HCT116 (cell line): ENCODE results near the gene KIFC1. TPM values are rescaled to one million over a fixed set of nuclear protein-coding genes. Genes with fewer than 3 reads are reported as not detected.

Experiments used
- ATAC-seq: fragments of 200-7000 bp; cut with Tn5 transposase; 2 replicates; pipeline ENCODE4 v1.9.1; 2020; ENCODE audit warnings: mild to moderate bottlenecking, moderate library complexity
- BruUV-seq: library from RNA; stranded (reverse); fragments of 400-500 nt; replicated peaks from 2 replicates; lab custom pipeline; 2021; lab: Mats Ljungman, UMichigan
- CTCF ChIA-PET: fragments of 300-600 bp; sonication (Branson Sonifier 250); formaldehyde crosslinking; loops from one replicate; lab custom pipeline; 2021; ENCODE audit warnings: antibody characterized with exemption; lab: Charles Lee
- POLR2A ChIA-PET: fragments of 300-600, 350-600 bp; sonication (Branson Sonifier 250); formaldehyde crosslinking; loops from one replicate; lab custom pipeline; 2021; ENCODE audit warnings: antibody characterized with exemption; lab: Charles Lee
- RAD21 ChIA-PET, 2 experiments: fragments of 300-600 bp; sonication (Branson Sonifier 250); formaldehyde crosslinking; loops; one replicate each; lab custom pipeline; 2023; ENCODE audit warnings: low total read pairs in 2 of 2; ENCODE audit not compliant: uncharacterized antibody in 2 of 2, unreplicated experiment in 2 of 2, low non-redundant PET in 1 of 2; lab: Charles Lee
- DNase-seq: peaks from one replicate; pipeline ENCODE4 v3.0.0-alpha.2; 2010; ENCODE audit warnings: low read depth, low spot score
- H2AFZ ChIP-seq: fragments of 200-600 bp; shearing (Covaris generic), sonication (generic); 2 replicates; pipeline ENCODE4 v1.6.1; 2017; ENCODE audit warnings: low read depth, mixed run types, mixed read lengths, antibody characterized with exemption, low read length; ENCODE audit not compliant: poor library complexity, severe bottlenecking
- H3K27ac ChIP-seq: 2 replicates; pipeline ENCODE4 v1.5.1; 2012; ENCODE audit warnings: low read depth, low read length
- H3K27me3 ChIP-seq: fragments of 200-600 bp; sonication (generic); 2 replicates; pipeline ENCODE4 v1.6.1; 2016; ENCODE audit warnings: mixed run types, low read length, mixed read lengths; ENCODE audit not compliant: insufficient read depth
- H3K36me3 ChIP-seq, 2 experiments: fragments of 200-500 bp in 1 of 2; fragments of 200-600 bp in 1 of 2; sonication (Bioruptor generic) in 1 of 2; sonication (generic) in 1 of 2; 2 replicates each; pipeline versions ENCODE4 v1.5.1 to v1.6.1; 2014 to 2016; ENCODE audit warnings: low read length in 2 of 2, inconsistent platforms in 1 of 2, mixed read lengths in 1 of 2, mixed run types in 1 of 2; ENCODE audit not compliant: insufficient read depth in 2 of 2, control insufficient read depth in 1 of 2
- H3K4me1 ChIP-seq, 2 experiments: fragments of 200-600 bp in 1 of 2; sonication (generic) in 1 of 2; 2 replicates each; pipeline versions ENCODE4 v1.5.1 to v1.6.1; 2012 to 2017; ENCODE audit warnings: low read length in 2 of 2, inconsistent platforms in 1 of 2, mild to moderate bottlenecking in 1 of 2, mixed read lengths in 1 of 2, mixed run types in 1 of 2, moderate library complexity in 1 of 2; ENCODE audit not compliant: insufficient read depth in 2 of 2, control insufficient read depth in 1 of 2
- H3K4me2 ChIP-seq: fragments of 200-600 bp; sonication (generic); 2 replicates; pipeline ENCODE4 v1.6.1; 2017; ENCODE audit warnings: mixed run types, low read length, mixed read lengths
- H3K4me3 ChIP-seq, 2 experiments: fragments of 200-600 bp in 1 of 2; sonication (generic) in 1 of 2; replicated peaks in 1 of 2; 2 replicates each; pipeline ENCODE4 v1.5.1; 2011 to 2016; ENCODE audit warnings: low read length in 2 of 2, control low read depth in 1 of 2, low read depth in 1 of 2, mild to moderate bottlenecking in 1 of 2, mixed read lengths in 1 of 2, mixed run types in 1 of 2
- H3K79me2 ChIP-seq: fragments of 200-600 bp; sonication (generic); 2 replicates; pipeline ENCODE4 v1.6.1; 2017; ENCODE audit warnings: mild to moderate bottlenecking, mixed run types, low read length, moderate library complexity, mixed read lengths; ENCODE audit not compliant: insufficient read depth
- H3K9ac ChIP-seq: fragments of 200-600 bp; sonication (generic); 2 replicates; pipeline ENCODE4 v1.6.1; 2016; ENCODE audit warnings: low read length, mixed read lengths
- H3K9me2 ChIP-seq: fragments of 200-600 bp; sonication (generic), shearing (Covaris generic); 2 replicates; pipeline ENCODE4 v1.6.1; 2017; ENCODE audit warnings: mixed run types, mild to moderate bottlenecking, moderate library complexity; ENCODE audit not compliant: insufficient read depth
- H3K9me3 ChIP-seq, 2 experiments: fragments of 200-500 bp in 1 of 2; fragments of 200-600 bp in 1 of 2; sonication (Bioruptor generic) in 1 of 2; sonication (generic) in 1 of 2; 2 replicates each; pipeline ENCODE4 v1.6.1; 2014 to 2017; ENCODE audit warnings: low read length in 2 of 2, mixed read lengths in 2 of 2, inconsistent platforms in 1 of 2, low read depth in 1 of 2, mild to moderate bottlenecking in 1 of 2, mixed run types in 1 of 2, moderate library complexity in 1 of 2; ENCODE audit not compliant: control insufficient read depth in 1 of 2, insufficient read depth in 1 of 2
- H4K20me1 ChIP-seq: fragments of 200-600 bp; sonication (generic), shearing (Covaris generic); 2 replicates; pipeline ENCODE4 v1.6.1; 2017; ENCODE audit warnings: mixed run types, mild to moderate bottlenecking, moderate library complexity; ENCODE audit not compliant: insufficient read depth
- ATF3 ChIP-seq: IDR thresholded peaks from 2 replicates; pipeline ENCODE4 v1.6.1; 2012
- CBX3 ChIP-seq: IDR thresholded peaks from 2 replicates; pipeline ENCODE4 v1.6.1; 2012; ENCODE audit warnings: low read depth
- CEBPB ChIP-seq: IDR thresholded peaks from 2 replicates; pipeline ENCODE4 v1.6.1; 2012; ENCODE audit warnings: low read depth
- CTCF ChIP-seq, 3 experiments: fragments of 200-600 bp in 1 of 3; sonication (generic) in 1 of 3; IDR thresholded peaks in 2 of 3; conservative IDR thresholded peaks in 1 of 3; 2 replicates each; pipeline ENCODE4 v1.5.1; 2012 to 2017; ENCODE audit warnings: low read depth in 2 of 3, low read length in 2 of 3, antibody characterized with exemption in 1 of 3, borderline replicate concordance in 1 of 3, control low read depth in 1 of 3, mild to moderate bottlenecking in 1 of 3, mixed read lengths in 1 of 3, mixed run types in 1 of 3, moderate library complexity in 1 of 3; ENCODE audit not compliant: insufficient read depth in 1 of 3
- ELF1 ChIP-seq: IDR thresholded peaks from 2 replicates; pipeline ENCODE4 v1.6.1; 2012; ENCODE audit warnings: low read depth, borderline replicate concordance
- EZH2 ChIP-seq: fragments of 200-600 bp; sonication (generic); IDR thresholded peaks from 2 replicates; pipeline ENCODE4 v1.6.1; 2017; ENCODE audit warnings: antibody characterized with exemption, mixed run types
- FOSL1 ChIP-seq: IDR thresholded peaks from 2 replicates; pipeline ENCODE4 v1.6.1; 2012; ENCODE audit warnings: low read depth
- JUND ChIP-seq: IDR thresholded peaks from 2 replicates; pipeline ENCODE4 v1.6.1; 2012
- POLR2A ChIP-seq: IDR thresholded peaks from 2 replicates; pipeline ENCODE4 v1.7.0; 2011; ENCODE audit warnings: borderline replicate concordance; ENCODE audit not compliant: insufficient read depth, insufficient read length; ENCODE audit errors: extremely low read depth
- POLR2AphosphoS5 ChIP-seq: IDR thresholded peaks from 2 replicates; pipeline ENCODE4 v1.6.1; 2011; ENCODE audit warnings: mild to moderate bottlenecking, low read depth, low read length, moderate library complexity
- RAD21 ChIP-seq: IDR thresholded peaks from 2 replicates; pipeline ENCODE4 v1.6.1; 2012; ENCODE audit warnings: low read depth, mild to moderate bottlenecking
- SIN3A ChIP-seq: IDR thresholded peaks from 2 replicates; pipeline ENCODE4 v1.6.1; 2012; ENCODE audit warnings: low read depth
- SP1 ChIP-seq: IDR thresholded peaks from 2 replicates; pipeline ENCODE4 v1.6.1; 2012; ENCODE audit warnings: low read depth
- SRF ChIP-seq: IDR thresholded peaks from 2 replicates; pipeline ENCODE4 v1.6.1; 2012; ENCODE audit warnings: low read depth
- YY1 ChIP-seq: IDR thresholded peaks from 2 replicates; pipeline ENCODE4 v1.6.1; 2011; ENCODE audit warnings: low read length, low read depth, moderate library complexity, mild to moderate bottlenecking; ENCODE audit not compliant: insufficient replicate concordance; ENCODE audit errors: extremely low read depth
- ZFX ChIP-seq: fragments of 450-650 bp; IDR thresholded peaks from 2 replicates; pipeline ENCODE4 v1.6.1; 2017
- intact Hi-C: fragments of 100-400 bp; cut with micrococcal nuclease; formaldehyde crosslinking; loops from 2 replicates; pipeline ENCODE4 v1.10.0; 2022
- total RNA-seq: library from RNA; stranded (reverse); gene quantifications from one replicate; pipeline ENCODE4 v1.2.1, GENCODE V29; 2021; ENCODE audit not compliant: unreplicated experiment

Gene KIFC1
- total RNA-seq, 1 experiment from 2014 or later, result 84.7 TPM

GRCh38 chr6:33430991-33431879, 39.6 kb downstream of the KIFC1 start (continued):
- TF ChIP-seq FOSL1, result no peak
- no peak for TF ChIP-seq CEBPB
- TF ChIP-seq POLR2A, result no peak
- TF ChIP-seq JUND, result no peak
- no peak for TF ChIP-seq POLR2AphosphoS5
- no peak for TF ChIP-seq SIN3A
- no peak for TF ChIP-seq RAD21

GRCh38 chr6:33431880-33432541, 40.4 kb downstream of the KIFC1 start:
- Histone ChIP-seq H2AFZ (no peak overlapping the region), H3K9me2 (no peaks in the 10 kb centered on the region), H3K27me3 (no peaks in the 10 kb centered on the region), H3K4me1 (peaks cover 28 to 62% of the 10 kb centered on the region in 2 experiments), H3K27ac (no peak overlapping the region; the same call in 1 of the 2 replicates), H3K9ac (peak overlapping the region; percentile 26; the same call in 1 of the 2 replicates), H3K36me3 (peaks cover 0 to 4% of the 10 kb centered on the region in 2 experiments; a peak in 2 of 4 replicates), H3K4me3 (no peak overlapping the region), H3K9me3 (no peaks in the 10 kb centered on the region), H4K20me1 (no peaks in the 10 kb centered on the region), H3K79me2 (no peaks in the 10 kb centered on the region), H3K4me2 (peak overlapping the region; percentile 75)
- ATAC-seq (no peak), DNase-seq (no peak)
- CTCF ChIA-PET, result no interaction called here
- RAD21 ChIA-PET, result no interaction called here
- TF ChIP-seq POLR2AphosphoS5 (no peak), ELF1 (no peak), ZFX (no peak), EZH2 (no peak), SP1 (no peak), POLR2A (no peak), CBX3 (no peak), SIN3A (no peak), SRF (no peak), ATF3 (no peak), YY1 (no peak), JUND (no peak), CTCF (IDR thresholded peaks at IDR 0.05 in 2 of 3, conservative IDR thresholded peaks at IDR 0.05 in 1 of 3; ENCODE audit: borderline replicate concordance in 1 of 3, insufficient read depth in 1 of 3, low read depth in 2 of 3, low read length in 2 of 3) (no peak)
- BruUV-seq, result no TSS peak
- intact Hi-C loops, result no loop called here
- POLR2A ChIA-PET, result interaction anchor here (1.5 kb wide), 1 partner anchor 162 kb away, joined by 4 read pairs; no protein-coding TSS in a partner anchor
